Spleen (tissue), 11 donors: ENCODE results near the gene PKNOX1. TPM values are rescaled to one million over a fixed set of nuclear protein-coding genes. Genes with fewer than 3 reads are reported as not detected.
"Not testable (repeated sequence)": the region's sequence is repeated elsewhere in the genome, so short reads cannot be mapped to it uniquely, and the experiment has no call there.

Experiments
- DNase-seq: peaks from one replicate; pipeline ENCODE4 v3.0.0-alpha.2; 2020
- H3K27ac ChIP-seq, 8 donors: fragments of 200-600 bp; sonication (generic) in 7 of 8; 1 replicate in 4 of 8; 2 replicates in 4 of 8; pipeline versions ENCODE4 v1.5.0 to v1.8.0; 2016 to 2021; ENCODE audit warnings: inconsistent platforms in 4 of 8, mild to moderate bottlenecking in 4 of 8, moderate library complexity in 1 of 8
- H3K27me3 ChIP-seq, 7 donors: fragments of 200-600 bp; sonication (generic) in 6 of 7; replicated peaks in 1 of 7; 1 replicate in 4 of 7; 2 replicates in 3 of 7; pipeline versions ENCODE4 v1.5.0 to v1.8.0; 2016 to 2021; ENCODE audit warnings: inconsistent platforms in 3 of 7, mild to moderate bottlenecking in 1 of 7
- H3K36me3 ChIP-seq, 6 donors: fragments of 200-600 bp; sonication (generic) in 5 of 6; 1 replicate in 4 of 6; 2 replicates in 2 of 6; pipeline versions ENCODE4 v1.5.0 to v1.8.0; 2016 to 2021; ENCODE audit warnings: inconsistent platforms in 2 of 6
- H3K4me1 ChIP-seq, 6 donors: fragments of 200-600 bp; sonication (generic) in 5 of 6; 1 replicate in 3 of 6; 2 replicates in 3 of 6; pipeline versions ENCODE4 v1.5.0 to v1.8.0; 2016 to 2021; ENCODE audit warnings: inconsistent platforms in 3 of 6
- H3K4me3 ChIP-seq, 8 donors: fragments of 200-600 bp; sonication (generic) in 7 of 8; 1 replicate in 4 of 8; 2 replicates in 4 of 8; pipeline versions ENCODE4 v1.5.0 to v1.8.0; 2016 to 2021; ENCODE audit warnings: inconsistent platforms in 4 of 8, mild to moderate bottlenecking in 4 of 8, moderate library complexity in 2 of 8
- H3K9me3 ChIP-seq, 8 donors: fragments of 200-600 bp; sonication (generic) in 7 of 8; 1 replicate in 4 of 8; 2 replicates in 4 of 8; pipeline versions ENCODE4 v1.5.0 to v1.8.0; 2016 to 2021; ENCODE audit warnings: inconsistent platforms in 4 of 8
- POLR2A ChIP-seq, 3 donors: fragments of 450-650 bp; IDR thresholded peaks; one replicate each; pipeline ENCODE4 v1.5.1; 2017; ENCODE audit warnings: antibody characterized with exemption in 3 of 3, mild to moderate bottlenecking in 1 of 3
- POLR2AphosphoS5 ChIP-seq, 3 donors: sonication (generic); formaldehyde crosslinking; IDR thresholded peaks; one replicate each; pipeline ENCODE4 v1.5.1; 2017; ENCODE audit warnings: antibody characterized with exemption in 3 of 3
- WGBS, 5 donors: extraction: QIAGEN DNeasy Blood & Tissue Kit in 3 of 5; methylation state at CpG; one replicate each; pipeline versions ENCODE4 v1.1.5 to v1.1.7; 2013 to 2018; 5-methylcytosine and 5-hydroxymethylcytosine counted together
- intact Hi-C: fragments of 100-400 bp; cut with DNase I; formaldehyde crosslinking; loops from one replicate; pipeline ENCODE4 v1.15.0; 2023; ENCODE audit warnings: low total_unique reads
- polyA plus RNA-seq, 3 donors: library from polyadenylated mRNA; stranded (reverse); fragments of 200-250 nt; gene quantifications; one replicate each; pipeline ENCODE4 v1.2.1, GENCODE V29; 2013
- total RNA-seq, 7 donors: library from RNA; depleted of rRNA in 3 of 7; stranded (reverse); fragments of >200 nt in 3 of 7; fragmentation: NEBNext Ultra II Directional in 4 of 7; extraction: Animal tissue kit (Norgen Biotek cat#: 25700) in 4 of 7; gene quantifications; one replicate each; pipeline versions ENCODE4 v1.1.0 to v1.2.1, GENCODE V29; 2016 to 2021
- TF ChIP-seq, protein P1 (sequence below), 11 experiments: fragments of 200-600 bp in 7 of 11; fragments of 450-650 bp in 4 of 11; sonication (generic) in 4 of 11; IDR thresholded peaks in 8 of 11; conservative IDR thresholded peaks in 3 of 11; 1 replicate in 7 of 11; 2 replicates in 4 of 11; pipeline versions ENCODE4 v1.4.0 to v1.8.0; 2016 to 2021; ENCODE audit warnings: antibody characterized with exemption in 11 of 11, inconsistent platforms in 4 of 11, mild to moderate bottlenecking in 1 of 11
- donor health status: healthy with polysubstance abuse.
- donor health status: DM: no; HTN: no; CAD: no; lungs with moderate emphysema.
- donor health status: DM: no; HTN: no; CAD: no.
- donor health status: Bipolar disorder and iron deficiency.
- donor health status: healthy.
- donor health status: DM: no; HTN: no; CAD: no.
- donor health status: DM: yes; HTN: yes; CAD: no.

The PKNOX1 gene
- total and polyA plus RNA-seq, 10 donors, result 7.3 to 21.2 (median 12.7) TPM

DNA sequence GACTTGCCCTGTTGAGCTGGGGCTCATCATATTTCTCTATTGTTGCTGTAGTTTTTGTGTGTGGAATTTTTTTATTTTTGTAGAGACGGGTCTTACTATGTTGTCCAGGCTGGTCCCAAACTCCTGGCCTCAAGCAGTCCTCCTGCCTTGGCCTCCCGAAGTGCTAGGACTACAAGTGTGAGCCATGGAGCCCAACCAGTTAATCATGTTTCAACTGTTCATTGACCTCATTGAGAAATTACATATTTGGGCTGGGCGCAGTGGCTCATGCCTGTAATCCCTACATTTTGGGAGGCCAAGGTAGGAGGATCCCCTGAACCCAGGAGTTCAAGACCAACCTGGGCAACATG is 9.2 kb upstream of the PKNOX1 start:
- Histone ChIP-seq H3K4me1 (no peaks in the 10 kb centered on the region), H3K4me3 (no peak overlapping the region), H3K9me3 (no peaks in the 10 kb centered on the region), H3K27ac (no peak overlapping the region), H3K27me3 (no peaks in the 10 kb centered on the region), H3K36me3 (no peaks in the 10 kb centered on the region)
- TF ChIP-seq POLR2A (IDR thresholded peaks at IDR 0.05), result no peak
- TF ChIP-seq POLR2AphosphoS5 (IDR thresholded peaks at IDR 0.05), result no peak
- TF ChIP-seq, protein P1, sequence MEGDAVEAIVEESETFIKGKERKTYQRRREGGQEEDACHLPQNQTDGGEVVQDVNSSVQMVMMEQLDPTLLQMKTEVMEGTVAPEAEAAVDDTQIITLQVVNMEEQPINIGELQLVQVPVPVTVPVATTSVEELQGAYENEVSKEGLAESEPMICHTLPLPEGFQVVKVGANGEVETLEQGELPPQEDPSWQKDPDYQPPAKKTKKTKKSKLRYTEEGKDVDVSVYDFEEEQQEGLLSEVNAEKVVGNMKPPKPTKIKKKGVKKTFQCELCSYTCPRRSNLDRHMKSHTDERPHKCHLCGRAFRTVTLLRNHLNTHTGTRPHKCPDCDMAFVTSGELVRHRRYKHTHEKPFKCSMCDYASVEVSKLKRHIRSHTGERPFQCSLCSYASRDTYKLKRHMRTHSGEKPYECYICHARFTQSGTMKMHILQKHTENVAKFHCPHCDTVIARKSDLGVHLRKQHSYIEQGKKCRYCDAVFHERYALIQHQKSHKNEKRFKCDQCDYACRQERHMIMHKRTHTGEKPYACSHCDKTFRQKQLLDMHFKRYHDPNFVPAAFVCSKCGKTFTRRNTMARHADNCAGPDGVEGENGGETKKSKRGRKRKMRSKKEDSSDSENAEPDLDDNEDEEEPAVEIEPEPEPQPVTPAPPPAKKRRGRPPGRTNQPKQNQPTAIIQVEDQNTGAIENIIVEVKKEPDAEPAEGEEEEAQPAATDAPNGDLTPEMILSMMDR (IDR thresholded peaks at IDR 0.05 in 8 of 11, conservative IDR thresholded peaks at IDR 0.05 in 3 of 11), result no peak
- peak; percentile 7 for DNase-seq
- intact Hi-C loops, result loop anchor here (10.0 kb wide), 1 partner anchor 420 kb away; no protein-coding TSS in a partner anchor
- 62 to 86% (median 64%) methylated on average over 3 of the region's 3 CpGs for WGBS, 5 donors

GRCh38 chr21:42967616-42968015 is 6.7 kb upstream of the PKNOX1 start:
- WGBS, 5 donors, result 92 to 98% (median 95%) methylated on average over 9 of the region's 9 CpGs
- H3K27ac ChIP-seq, H3K27me3 ChIP-seq, H3K9me3 ChIP-seq, H3K36me3 ChIP-seq, H3K4me1 ChIP-seq, H3K4me3 ChIP-seq: not testable (repeated sequence)
- DNase-seq, result peak; percentile 39
- intact Hi-C loops, result loop anchor here (10.0 kb wide), 1 partner anchor 423 kb away; no protein-coding TSS in a partner anchor

GRCh38 chr21:42969193-42969600 is 5.2 kb upstream of the PKNOX1 start:
- intact Hi-C loops, result loop anchor here (10.0 kb wide), 1 partner anchor 424 kb away; no protein-coding TSS in a partner anchor
- Histone ChIP-seq H3K36me3 (no peaks in the 10 kb centered on the region), H3K4me1 (peaks cover 4 to 20% (median 10%) of the 10 kb centered on the region in 6 donors), H3K27ac (no peak overlapping the region), H3K27me3 (no peaks in the 10 kb centered on the region), H3K4me3 (no peak overlapping the region), H3K9me3 (no peaks in the 10 kb centered on the region)
- peak; percentile 19 for DNase-seq
- 72 to 81% (median 78%) methylated on average over 6 of the region's 6 CpGs for WGBS, 5 donors
- no peak for TF ChIP-seq POLR2AphosphoS5 (IDR thresholded peaks at IDR 0.05)
- TF ChIP-seq POLR2A (IDR thresholded peaks at IDR 0.05), result no peak
- TF ChIP-seq, protein P1 (IDR thresholded peaks at IDR 0.05 in 8 of 11, conservative IDR thresholded peaks at IDR 0.05 in 3 of 11), result no peak

DNA sequence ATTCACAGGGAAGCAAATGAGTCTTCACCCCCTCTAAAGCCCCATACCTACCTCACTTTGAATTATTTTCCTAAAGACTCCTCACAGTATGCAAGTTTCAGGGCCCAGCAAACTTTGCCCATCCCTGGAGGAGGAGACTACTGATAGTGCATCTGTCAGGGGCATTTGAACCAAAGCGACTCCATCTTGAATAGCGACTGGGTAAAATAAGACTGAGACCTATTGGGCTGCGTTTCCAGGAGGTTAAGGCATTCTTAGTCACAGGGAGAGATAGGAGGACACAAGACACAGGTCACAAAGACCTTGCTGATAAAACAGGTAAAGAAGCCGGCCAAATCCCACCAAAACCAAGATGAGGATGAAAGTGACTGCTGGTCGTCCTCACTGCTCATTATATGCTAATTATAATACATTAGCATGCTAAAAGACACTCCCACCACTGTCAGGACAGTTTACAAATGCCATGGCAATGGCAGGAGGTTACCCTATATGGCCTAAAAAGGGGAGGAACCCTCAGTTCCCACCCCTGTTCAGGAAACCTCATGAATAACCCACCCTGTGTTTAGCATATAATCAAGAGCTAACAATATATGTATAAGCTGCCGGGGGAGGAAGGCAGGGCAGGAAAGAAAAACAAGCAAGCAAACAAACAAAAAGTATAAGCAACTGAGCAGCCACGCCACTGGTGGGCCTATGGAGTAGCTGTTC is 3.3 kb upstream of the PKNOX1 start:
- intact Hi-C loops, result no loop called here
- Histone ChIP-seq H3K9me3 (no peaks in the 10 kb centered on the region), H3K4me3 (no peak overlapping the region), H3K36me3 (no peaks in the 10 kb centered on the region), H3K27ac (no peak overlapping the region), H3K27me3 (no peaks in the 10 kb centered on the region), H3K4me1 (peaks cover 5 to 28% (median 16%) of the 10 kb centered on the region in 6 donors)
- TF ChIP-seq, protein P1 (IDR thresholded peaks at IDR 0.05 in 8 of 11, conservative IDR thresholded peaks at IDR 0.05 in 3 of 11), result no peak
- TF ChIP-seq POLR2AphosphoS5 (IDR thresholded peaks at IDR 0.05) (no peak), POLR2A (IDR thresholded peaks at IDR 0.05) (no peak)
- peak; percentile 22 for DNase-seq
- WGBS, 5 donors, result 78 to 92% (median 89%) methylated on average over 7 of the region's 7 CpGs
